ENCODE results near the gene FOXP1.

FOXP1 gene

GRCh38 chr3:71252466-71252865 lies 331.1 kb downstream of the FOXP1 start:
- TF ChIP-seq ZFP3 (CRISPR knock-in tag; IDR thresholded peaks at IDR 0.05) (no peak), ESRRG (CRISPR knock-in tag; IDR thresholded peaks at IDR 0.05) (no peak), PPARA (CRISPR knock-in tag; IDR thresholded peaks at IDR 0.05; ENCODE audit: borderline replicate concordance) (no peak), OSR1 (CRISPR knock-in tag; IDR thresholded peaks at IDR 0.05) (no peak), CREB5 (CRISPR knock-in tag; IDR thresholded peaks at IDR 0.05; ENCODE audit: low read depth) (no peak), RARB (CRISPR knock-in tag; IDR thresholded peaks at IDR 0.05) (no peak), TOX (CRISPR knock-in tag; IDR thresholded peaks at IDR 0.05; ENCODE audit: borderline replicate concordance) (no peak), GLIS3 (CRISPR knock-in tag; IDR thresholded peaks at IDR 0.05) (no peak), ARNTL (CRISPR knock-in tag; IDR thresholded peaks at IDR 0.05; ENCODE audit: borderline replicate concordance, low read depth) (no peak), TCF4 (CRISPR knock-in tag; IDR thresholded peaks at IDR 0.05; ENCODE audit: borderline replicate concordance) (no peak), ZC3H10 (CRISPR knock-in tag; IDR thresholded peaks at IDR 0.05) (no peak), CSDC2 (CRISPR knock-in tag; IDR thresholded peaks at IDR 0.05) (no peak)
- TF ChIP-seq, protein P1, sequence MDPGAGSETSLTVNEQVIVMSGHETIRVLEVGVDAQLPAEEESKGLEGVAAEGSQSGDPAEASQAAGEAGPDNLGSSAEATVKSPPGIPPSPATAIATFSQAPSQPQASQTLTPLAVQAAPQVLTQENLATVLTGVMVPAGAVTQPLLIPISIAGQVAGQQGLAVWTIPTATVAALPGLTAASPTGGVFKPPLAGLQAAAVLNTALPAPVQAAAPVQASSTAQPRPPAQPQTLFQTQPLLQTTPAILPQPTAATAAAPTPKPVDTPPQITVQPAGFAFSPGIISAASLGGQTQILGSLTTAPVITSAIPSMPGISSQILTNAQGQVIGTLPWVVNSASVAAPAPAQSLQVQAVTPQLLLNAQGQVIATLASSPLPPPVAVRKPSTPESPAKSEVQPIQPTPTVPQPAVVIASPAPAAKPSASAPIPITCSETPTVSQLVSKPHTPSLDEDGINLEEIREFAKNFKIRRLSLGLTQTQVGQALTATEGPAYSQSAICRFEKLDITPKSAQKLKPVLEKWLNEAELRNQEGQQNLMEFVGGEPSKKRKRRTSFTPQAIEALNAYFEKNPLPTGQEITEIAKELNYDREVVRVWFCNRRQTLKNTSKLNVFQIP (CRISPR knock-in tag; IDR thresholded peaks at IDR 0.05; ENCODE audit: borderline replicate concordance, low read depth): no peak
- ATAC-seq: no peak

GRCh38 chr3:71251156-71251775 lies 332.3 kb downstream of the FOXP1 start:
- TF ChIP-seq OSR1 (CRISPR knock-in tag; IDR thresholded peaks at IDR 0.05): no peak
- TF ChIP-seq ZNF8 (CRISPR knock-in tag; IDR thresholded peaks at IDR 0.05): no peak
- no peak for TF ChIP-seq ESRRG (CRISPR knock-in tag; IDR thresholded peaks at IDR 0.05)
- no peak for TF ChIP-seq ISL1 (CRISPR knock-in tag; IDR thresholded peaks at IDR 0.05)
- TF ChIP-seq CSDC2 (CRISPR knock-in tag; IDR thresholded peaks at IDR 0.05): no peak
- no peak for TF ChIP-seq ZFP3 (CRISPR knock-in tag; IDR thresholded peaks at IDR 0.05)
- TF ChIP-seq, protein P2, sequence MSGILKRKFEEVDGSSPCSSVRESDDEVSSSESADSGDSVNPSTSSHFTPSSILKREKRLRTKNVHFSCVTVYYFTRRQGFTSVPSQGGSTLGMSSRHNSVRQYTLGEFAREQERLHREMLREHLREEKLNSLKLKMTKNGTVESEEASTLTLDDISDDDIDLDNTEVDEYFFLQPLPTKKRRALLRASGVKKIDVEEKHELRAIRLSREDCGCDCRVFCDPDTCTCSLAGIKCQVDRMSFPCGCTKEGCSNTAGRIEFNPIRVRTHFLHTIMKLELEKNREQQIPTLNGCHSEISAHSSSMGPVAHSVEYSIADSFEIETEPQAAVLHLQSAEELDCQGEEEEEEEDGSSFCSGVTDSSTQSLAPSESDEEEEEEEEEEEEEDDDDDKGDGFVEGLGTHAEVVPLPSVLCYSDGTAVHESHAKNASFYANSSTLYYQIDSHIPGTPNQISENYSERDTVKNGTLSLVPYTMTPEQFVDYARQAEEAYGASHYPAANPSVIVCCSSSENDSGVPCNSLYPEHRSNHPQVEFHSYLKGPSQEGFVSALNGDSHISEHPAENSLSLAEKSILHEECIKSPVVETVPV (CRISPR knock-in tag; IDR thresholded peaks at IDR 0.05): no peak
- no peak for TF ChIP-seq CREB5 (CRISPR knock-in tag; IDR thresholded peaks at IDR 0.05; ENCODE audit: low read depth)
- ATAC-seq: peak; percentile 12; the same call in 2 of the 3 replicates

GRCh38 chr3:71250026-71250425 lies 333.5 kb downstream of the FOXP1 start:
- TF ChIP-seq, protein P3, sequence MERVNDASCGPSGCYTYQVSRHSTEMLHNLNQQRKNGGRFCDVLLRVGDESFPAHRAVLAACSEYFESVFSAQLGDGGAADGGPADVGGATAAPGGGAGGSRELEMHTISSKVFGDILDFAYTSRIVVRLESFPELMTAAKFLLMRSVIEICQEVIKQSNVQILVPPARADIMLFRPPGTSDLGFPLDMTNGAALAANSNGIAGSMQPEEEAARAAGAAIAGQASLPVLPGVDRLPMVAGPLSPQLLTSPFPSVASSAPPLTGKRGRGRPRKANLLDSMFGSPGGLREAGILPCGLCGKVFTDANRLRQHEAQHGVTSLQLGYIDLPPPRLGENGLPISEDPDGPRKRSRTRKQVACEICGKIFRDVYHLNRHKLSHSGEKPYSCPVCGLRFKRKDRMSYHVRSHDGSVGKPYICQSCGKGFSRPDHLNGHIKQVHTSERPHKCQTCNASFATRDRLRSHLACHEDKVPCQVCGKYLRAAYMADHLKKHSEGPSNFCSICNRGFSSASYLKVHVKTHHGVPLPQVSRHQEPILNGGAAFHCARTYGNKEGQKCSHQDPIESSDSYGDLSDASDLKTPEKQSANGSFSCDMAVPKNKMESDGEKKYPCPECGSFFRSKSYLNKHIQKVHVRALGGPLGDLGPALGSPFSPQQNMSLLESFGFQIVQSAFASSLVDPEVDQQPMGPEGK (CRISPR knock-in tag; IDR thresholded peaks at IDR 0.05; ENCODE audit: borderline replicate concordance): no peak
- no peak for TF ChIP-seq ESRRG (CRISPR knock-in tag; IDR thresholded peaks at IDR 0.05)
- ATAC-seq: no peak

DNA sequence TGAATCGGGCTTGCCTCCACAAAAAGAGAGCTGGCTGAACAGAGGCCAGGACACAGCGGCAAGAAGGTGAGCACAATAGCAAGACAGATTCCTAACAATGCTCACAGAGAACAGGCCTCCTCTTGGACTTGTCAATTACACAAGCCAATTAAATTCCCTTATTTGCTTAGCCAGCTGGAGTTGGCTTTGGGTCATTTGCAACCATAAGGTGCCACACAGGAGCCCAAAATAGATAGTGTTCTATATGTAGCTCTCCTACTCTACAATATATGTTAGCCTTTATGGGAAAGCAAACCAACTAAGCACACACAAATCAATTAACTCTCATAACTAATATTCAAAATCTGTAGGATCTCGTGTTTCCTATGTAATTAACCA lies 335.6 kb downstream of the FOXP1 start:
- ATAC-seq: no peak
- TF ChIP-seq RARB (CRISPR knock-in tag; IDR thresholded peaks at IDR 0.05): no peak
- TF ChIP-seq ZFP30 (CRISPR knock-in tag; IDR thresholded peaks at IDR 0.05): no peak
- TF ChIP-seq ZFP3 (CRISPR knock-in tag; IDR thresholded peaks at IDR 0.05): no peak
- no peak for TF ChIP-seq TOX (CRISPR knock-in tag; IDR thresholded peaks at IDR 0.05; ENCODE audit: borderline replicate concordance)
- TF ChIP-seq PPARA (CRISPR knock-in tag; IDR thresholded peaks at IDR 0.05; ENCODE audit: borderline replicate concordance): no peak
- TF ChIP-seq CREB5 (CRISPR knock-in tag; IDR thresholded peaks at IDR 0.05; ENCODE audit: low read depth): no peak
- TF ChIP-seq ESRRG (CRISPR knock-in tag; IDR thresholded peaks at IDR 0.05): no peak
- TF ChIP-seq CSDC2 (CRISPR knock-in tag; IDR thresholded peaks at IDR 0.05): no peak
- TF ChIP-seq ZNF70 (CRISPR knock-in tag; IDR thresholded peaks at IDR 0.05): no peak
- no peak for TF ChIP-seq ZC3H10 (CRISPR knock-in tag; IDR thresholded peaks at IDR 0.05)

Measured in SK-N-SH treated with all-trans-retinoic acid at 6 μM for 48 hours (cell line).